Measurements from ENCODE around the gene DGKB.

- TF ChIP-seq, protein P1, sequence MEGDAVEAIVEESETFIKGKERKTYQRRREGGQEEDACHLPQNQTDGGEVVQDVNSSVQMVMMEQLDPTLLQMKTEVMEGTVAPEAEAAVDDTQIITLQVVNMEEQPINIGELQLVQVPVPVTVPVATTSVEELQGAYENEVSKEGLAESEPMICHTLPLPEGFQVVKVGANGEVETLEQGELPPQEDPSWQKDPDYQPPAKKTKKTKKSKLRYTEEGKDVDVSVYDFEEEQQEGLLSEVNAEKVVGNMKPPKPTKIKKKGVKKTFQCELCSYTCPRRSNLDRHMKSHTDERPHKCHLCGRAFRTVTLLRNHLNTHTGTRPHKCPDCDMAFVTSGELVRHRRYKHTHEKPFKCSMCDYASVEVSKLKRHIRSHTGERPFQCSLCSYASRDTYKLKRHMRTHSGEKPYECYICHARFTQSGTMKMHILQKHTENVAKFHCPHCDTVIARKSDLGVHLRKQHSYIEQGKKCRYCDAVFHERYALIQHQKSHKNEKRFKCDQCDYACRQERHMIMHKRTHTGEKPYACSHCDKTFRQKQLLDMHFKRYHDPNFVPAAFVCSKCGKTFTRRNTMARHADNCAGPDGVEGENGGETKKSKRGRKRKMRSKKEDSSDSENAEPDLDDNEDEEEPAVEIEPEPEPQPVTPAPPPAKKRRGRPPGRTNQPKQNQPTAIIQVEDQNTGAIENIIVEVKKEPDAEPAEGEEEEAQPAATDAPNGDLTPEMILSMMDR (optimal IDR thresholded peaks at IDR 0.05 in 1 of 3, IDR thresholded peaks at IDR 0.05 in 1 of 3, conservative IDR thresholded peaks at IDR 0.05 in 1 of 3; ENCODE audit: extremely low read depth in 1 of 3, insufficient read depth in 2 of 3, low read length in 3 of 3): no peak
- no peak for TF ChIP-seq EZH2 (IDR thresholded peaks at IDR 0.05; ENCODE audit: low read length)
Measured at GRCh38 chr7:14891289-14891688, 11.3 kb downstream of the DGKB start.

All from keratinocyte (primary cell).